Esophagus squamous epithelium (tissue), 4 donors: ENCODE measurements around the gene MACO1. TPM values are rescaled to one million over a fixed set of nuclear protein-coding genes. Genes with fewer than 3 reads are reported as not detected.

Experiments used
- total RNA-seq, 4 donors: library from RNA; depleted of rRNA; stranded (reverse); fragments of >200 nt; gene quantifications; one replicate each; pipeline ENCODE4 v1.1.0, GENCODE V29; 2016

MACO1 gene
- total RNA-seq, 4 donors from 2014 or later = 14.4 to 18.8 (median 14.9) TPM

Other genes starting within 250 kb of the MACO1 start
- 10 to 100 TPM; 14.5 to 53.2 (median 37.1) TPM for gene SYF2, start 198.4 kb upstream of the MACO1 start, total RNA-seq
- gene RSRP1, start 183.4 kb upstream of the MACO1 start, total RNA-seq = 10 to 100 TPM; 31.4 to 99.8 (median 51.0) TPM
- not detected for gene RHD, start 158.4 kb upstream of the MACO1 start, total RNA-seq
- gene TMEM50A, start 92.6 kb upstream of the MACO1 start, total RNA-seq = 10 to 100 TPM; 44.7 to 90.3 (median 65.8) TPM
- under 1 TPM in 2 of 4 donors, not detected in 2; 0.27 to 0.38 TPM for gene RHCE, start 10.1 kb upstream of the MACO1 start, total RNA-seq
- 10 to 100 TPM; 17.0 to 21.4 (median 19.5) TPM for gene LDLRAP1, start 112.7 kb downstream of the MACO1 start, total RNA-seq
- 1 to 10 TPM in 3 of 4 donors, under 1 TPM in 1; 0.91 to 7.4 (median 3.8) TPM for gene MAN1C1, start 185.9 kb downstream of the MACO1 start, total RNA-seq